DOHH2 (cell line): Measurements from ENCODE around the gene PTGES.

Experiments
- CTCF ChIP-seq: fragments of 200-600 bp; sonication (generic); IDR thresholded peaks from one replicate; pipeline ENCODE4 v1.5.1; 2014; ENCODE audit warnings: antibody characterized with exemption, mild to moderate bottlenecking, low read depth, low read length; ENCODE audit not compliant: poor library complexity, severe bottlenecking
- EZH2phosphoT487 ChIP-seq: fragments of 200-600 bp; sonication (generic); IDR thresholded peaks from 2 replicates; pipeline ENCODE4 v1.6.1; 2017; ENCODE audit warnings: borderline replicate concordance, mild to moderate bottlenecking, antibody characterized with exemption, low read length, moderate library complexity, mixed read lengths

- TF ChIP-seq CTCF (no peak), EZH2phosphoT487 (no peak)
These were observed 41.7 kb upstream of the PTGES start for GRCh38 chr9:129794549-129794948.
